ENCODE results near the gene NOP16.

NOP16 gene

GRCh38 chr5:176350416-176350815 is 38.0 kb downstream of the NOP16 start:
- no peaks in the 10 kb centered on the region for H3K4me1 ChIP-seq (ENCODE audit: control insufficient read depth, low read depth, low read length)
- peaks cover 31% of the 10 kb centered on the region for H3K36me3 ChIP-seq (ENCODE audit: control insufficient read depth, insufficient read depth, low read length)
- H3K27ac ChIP-seq (ENCODE audit: low read depth, low read length) = no peak overlapping the region
- DNase-seq = no peak
- peaks cover 11% of the 10 kb centered on the region for H3K79me2 ChIP-seq (ENCODE audit: control insufficient read depth, insufficient read depth, low read length)
- no peak overlapping the region for H2BK15ac ChIP-seq (replicated peaks; ENCODE audit: low read depth)
- H3K27me3 ChIP-seq (ENCODE audit: insufficient read depth, low read length, poor library complexity) = no peaks in the 10 kb centered on the region
- H3K79me1 ChIP-seq (ENCODE audit: low read length) = peaks cover 26% of the 10 kb centered on the region
- no peak overlapping the region for H4K5ac ChIP-seq (ENCODE audit: low read length)
- no peak overlapping the region for H3K4ac ChIP-seq (ENCODE audit: low read depth, low read length)
- H3K4me2 ChIP-seq (ENCODE audit: low read length) = no peak overlapping the region
- H3K18ac ChIP-seq (ENCODE audit: low read length) = no peak overlapping the region
- no peak overlapping the region for H3K56ac ChIP-seq (ENCODE audit: low read length)
- WGBS (ENCODE audit: extremely low coverage, insufficient coverage, low lambda C conversion rate) = no CpG with 5 or more reads among the region's 8 CpGs
- H2BK5ac ChIP-seq (ENCODE audit: low read length) = no peak overlapping the region
- no peak overlapping the region for H3K4me3 ChIP-seq (ENCODE audit: low read length)
- no peak overlapping the region for H3K23ac ChIP-seq (ENCODE audit: low read length)
- no peak overlapping the region for H4K8ac ChIP-seq (ENCODE audit: low read depth, low read length)
- no peak overlapping the region for H2AK5ac ChIP-seq (ENCODE audit: low read length)
- no peak overlapping the region for H3K9ac ChIP-seq (ENCODE audit: low read length)
- H2BK120ac ChIP-seq (ENCODE audit: low read depth, low read length) = no peak overlapping the region

GRCh38 chr5:176342766-176343458 is 45.5 kb downstream of the NOP16 start:
- Histone ChIP-seq H3K18ac (ENCODE audit: low read length) (no peak overlapping the region), H2BK5ac (ENCODE audit: low read length) (no peak overlapping the region), H3K79me2 (ENCODE audit: control insufficient read depth, insufficient read depth, low read length) (no peaks in the 10 kb centered on the region), H2AK5ac (ENCODE audit: low read length) (no peak overlapping the region), H3K23ac (ENCODE audit: low read length) (no peak overlapping the region), H3K4me1 (ENCODE audit: control insufficient read depth, low read depth, low read length) (no peaks in the 10 kb centered on the region), H2BK120ac (ENCODE audit: low read depth, low read length) (no peak overlapping the region), H3K27ac (ENCODE audit: low read depth, low read length) (no peak overlapping the region), H3K4me3 (ENCODE audit: low read length) (no peak overlapping the region), H3K79me1 (ENCODE audit: low read length) (no peaks in the 10 kb centered on the region), H4K5ac (ENCODE audit: low read length) (no peak overlapping the region), H3K56ac (ENCODE audit: low read length) (no peak overlapping the region), H3K9ac (ENCODE audit: low read length) (no peak overlapping the region), H4K8ac (ENCODE audit: low read depth, low read length) (no peak overlapping the region), H3K27me3 (ENCODE audit: insufficient read depth, low read length, poor library complexity) (no peaks in the 10 kb centered on the region), H3K4ac (ENCODE audit: low read depth, low read length) (no peak overlapping the region), H3K36me3 (ENCODE audit: control insufficient read depth, insufficient read depth, low read length) (peaks cover 4% of the 10 kb centered on the region), H3K4me2 (ENCODE audit: low read length) (no peak overlapping the region), H2BK15ac (replicated peaks; ENCODE audit: low read depth) (no peak overlapping the region)
- WGBS (ENCODE audit: extremely low coverage, insufficient coverage, low lambda C conversion rate) = no CpG with 5 or more reads among the region's 2 CpGs
- DNase-seq = no peak

GRCh38 chr5:176342158-176342483 is 46.3 kb downstream of the NOP16 start:
- Histone ChIP-seq H3K4me2 (ENCODE audit: low read length) (no peak overlapping the region), H2BK5ac (ENCODE audit: low read length) (no peak overlapping the region), H3K36me3 (ENCODE audit: control insufficient read depth, insufficient read depth, low read length) (peaks cover 2% of the 10 kb centered on the region), H3K79me1 (ENCODE audit: low read length) (no peaks in the 10 kb centered on the region), H2AK5ac (ENCODE audit: low read length) (no peak overlapping the region), H4K5ac (ENCODE audit: low read length) (no peak overlapping the region), H3K9ac (ENCODE audit: low read length) (no peak overlapping the region), H3K18ac (ENCODE audit: low read length) (no peak overlapping the region), H3K79me2 (ENCODE audit: control insufficient read depth, insufficient read depth, low read length) (no peaks in the 10 kb centered on the region), H3K4me1 (ENCODE audit: control insufficient read depth, low read depth, low read length) (no peaks in the 10 kb centered on the region), H4K8ac (ENCODE audit: low read depth, low read length) (no peak overlapping the region), H3K23ac (ENCODE audit: low read length) (no peak overlapping the region), H2BK15ac (replicated peaks; ENCODE audit: low read depth) (no peak overlapping the region), H3K27ac (ENCODE audit: low read depth, low read length) (no peak overlapping the region), H3K27me3 (ENCODE audit: insufficient read depth, low read length, poor library complexity) (no peaks in the 10 kb centered on the region), H3K4me3 (ENCODE audit: low read length) (no peak overlapping the region), H2BK120ac (ENCODE audit: low read depth, low read length) (no peak overlapping the region), H3K4ac (ENCODE audit: low read depth, low read length) (no peak overlapping the region), H3K56ac (ENCODE audit: low read length) (no peak overlapping the region)
- WGBS (ENCODE audit: extremely low coverage, insufficient coverage, low lambda C conversion rate) = no CpG with 5 or more reads among the region's 1 CpG
- DNase-seq = no peak

GRCh38 chr5:176341325-176342157 is 46.9 kb downstream of the NOP16 start:
- no peak overlapping the region for H2BK15ac ChIP-seq (replicated peaks; ENCODE audit: low read depth)
- H3K4me1 ChIP-seq (ENCODE audit: control insufficient read depth, low read depth, low read length) = no peaks in the 10 kb centered on the region
- H3K9ac ChIP-seq (ENCODE audit: low read length) = no peak overlapping the region
- H3K4ac ChIP-seq (ENCODE audit: low read depth, low read length) = no peak overlapping the region
- H2AK5ac ChIP-seq (ENCODE audit: low read length) = no peak overlapping the region
- peaks cover under 1% of the 10 kb centered on the region for H3K36me3 ChIP-seq (ENCODE audit: control insufficient read depth, insufficient read depth, low read length)
- H4K8ac ChIP-seq (ENCODE audit: low read depth, low read length) = no peak overlapping the region
- H3K4me3 ChIP-seq (ENCODE audit: low read length) = no peak overlapping the region
- no peak overlapping the region for H3K23ac ChIP-seq (ENCODE audit: low read length)
- no peak for DNase-seq
- H3K56ac ChIP-seq (ENCODE audit: low read length) = no peak overlapping the region
- no peak overlapping the region for H2BK120ac ChIP-seq (ENCODE audit: low read depth, low read length)
- H3K18ac ChIP-seq (ENCODE audit: low read length) = no peak overlapping the region
- no peaks in the 10 kb centered on the region for H3K79me1 ChIP-seq (ENCODE audit: low read length)
- no peak overlapping the region for H2BK5ac ChIP-seq (ENCODE audit: low read length)
- H3K79me2 ChIP-seq (ENCODE audit: control insufficient read depth, insufficient read depth, low read length) = no peaks in the 10 kb centered on the region
- H3K4me2 ChIP-seq (ENCODE audit: low read length) = no peak overlapping the region
- no peak overlapping the region for H4K5ac ChIP-seq (ENCODE audit: low read length)
- no peaks in the 10 kb centered on the region for H3K27me3 ChIP-seq (ENCODE audit: insufficient read depth, low read length, poor library complexity)
- no CpG with 5 or more reads among the region's 2 CpGs for WGBS (ENCODE audit: extremely low coverage, insufficient coverage, low lambda C conversion rate)
- no peak overlapping the region for H3K27ac ChIP-seq (ENCODE audit: low read depth, low read length)

DNA sequence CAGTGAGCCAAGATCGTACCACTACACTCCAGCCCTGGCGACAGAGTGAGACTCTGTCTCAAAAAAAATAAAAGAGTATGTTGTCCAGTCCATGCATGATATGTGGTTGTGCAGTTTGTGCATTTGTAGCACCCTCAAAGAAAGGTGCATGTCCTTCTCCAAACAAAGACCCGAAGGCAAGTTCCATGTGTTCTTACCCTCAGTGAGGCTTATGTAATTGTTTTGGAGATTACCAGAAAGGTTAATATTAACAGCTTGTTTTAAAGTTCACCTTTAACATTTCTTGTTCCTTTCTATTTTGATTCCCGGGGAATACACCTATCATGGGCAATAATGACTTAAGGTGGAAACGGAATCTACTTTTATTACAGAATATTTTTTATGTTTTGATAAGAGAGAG is 49.1 kb downstream of the NOP16 start:
- no peaks in the 10 kb centered on the region for H3K36me3 ChIP-seq (ENCODE audit: control insufficient read depth, insufficient read depth, low read length)

More for the DNA sequence above, 49.1 kb downstream of the NOP16 start:
- Histone ChIP-seq H3K27me3 (ENCODE audit: insufficient read depth, low read length, poor library complexity) (no peaks in the 10 kb centered on the region), H3K9ac (ENCODE audit: low read length) (no peak overlapping the region), H3K27ac (ENCODE audit: low read depth, low read length) (no peak overlapping the region), H2BK15ac (replicated peaks; ENCODE audit: low read depth) (no peak overlapping the region), H3K4me2 (ENCODE audit: low read length) (no peak overlapping the region), H3K23ac (ENCODE audit: low read length) (no peak overlapping the region), H3K18ac (ENCODE audit: low read length) (no peak overlapping the region), H3K4me1 (ENCODE audit: control insufficient read depth, low read depth, low read length) (no peaks in the 10 kb centered on the region), H3K56ac (ENCODE audit: low read length) (no peak overlapping the region), H3K79me1 (ENCODE audit: low read length) (no peaks in the 10 kb centered on the region), H4K8ac (ENCODE audit: low read depth, low read length) (no peak overlapping the region), H2BK120ac (ENCODE audit: low read depth, low read length) (no peak overlapping the region), H2BK5ac (ENCODE audit: low read length) (no peak overlapping the region), H3K4me3 (ENCODE audit: low read length) (no peak overlapping the region), H2AK5ac (ENCODE audit: low read length) (no peak overlapping the region), H3K79me2 (ENCODE audit: control insufficient read depth, insufficient read depth, low read length) (no peaks in the 10 kb centered on the region), H4K5ac (ENCODE audit: low read length) (no peak overlapping the region), H3K4ac (ENCODE audit: low read depth, low read length) (no peak overlapping the region)
- WGBS (ENCODE audit: extremely low coverage, insufficient coverage, low lambda C conversion rate) = no CpG with 5 or more reads among the region's 5 CpGs
- no peak for DNase-seq

Data from mesendoderm (in vitro differentiated cells).